ENCODE data around the gene CCN5.
A peak's percentile ranks its signal among the peaks of the same experiment; 100 is the strongest.

The CCN5 gene

GRCh38 chr20:44743080-44743701, 28.0 kb downstream of the CCN5 start:
- no peak overlapping the region for H2AFZ ChIP-seq (ENCODE audit: low read length)

GRCh38 chr20:44743916-44744655, 28.9 kb downstream of the CCN5 start:
- TF ChIP-seq CTCF (IDR thresholded peaks at IDR 0.05; ENCODE audit: low read length): no peak
- TF ChIP-seq EZH2 (IDR thresholded peaks at IDR 0.05; ENCODE audit: borderline replicate concordance, low read length): no peak

More at GRCh38 chr20:44743080-44743701, 28.0 kb downstream of the CCN5 start:
- Histone ChIP-seq H3K79me2 (ENCODE audit: insufficient read depth, low read length) (no peaks in the 10 kb centered on the region), H4K20me1 (ENCODE audit: insufficient read depth, low read length) (no peaks in the 10 kb centered on the region), H3F3A (ENCODE audit: insufficient read depth, low read length) (no peaks in the 10 kb centered on the region), H3K9me2 (ENCODE audit: low read depth, low read length) (no peaks in the 10 kb centered on the region), H3K4me3 (ENCODE audit: low read depth, low read length, poor library complexity, severe bottlenecking) (no peak overlapping the region), H3K27ac (ENCODE audit: low read depth, low read length, poor library complexity, severe bottlenecking) (no peak overlapping the region), H3K27me3 (ENCODE audit: insufficient read depth, low read length) (no peaks in the 10 kb centered on the region), H3K4me1 (ENCODE audit: insufficient read depth, low read length, severe bottlenecking) (peaks cover 25% of the 10 kb centered on the region), H3K9ac (ENCODE audit: low read length) (no peak overlapping the region), H3K9me3 (ENCODE audit: low read length) (no peaks in the 10 kb centered on the region), H3K4me2 (ENCODE audit: low read length) (no peak overlapping the region), H3K36me3 (ENCODE audit: insufficient read depth, low read length) (no peaks in the 10 kb centered on the region)
- TF ChIP-seq EZH2 (IDR thresholded peaks at IDR 0.05; ENCODE audit: borderline replicate concordance, low read length) (no peak), CTCF (IDR thresholded peaks at IDR 0.05; ENCODE audit: low read length) (no peak)

GRCh38 chr20:44745122-44745597, 30.0 kb downstream of the CCN5 start:
- H4K20me1 ChIP-seq (ENCODE audit: insufficient read depth, low read length): no peaks in the 10 kb centered on the region
- no peak overlapping the region for H3K27ac ChIP-seq (ENCODE audit: low read depth, low read length, poor library complexity, severe bottlenecking)
- H3K9ac ChIP-seq (ENCODE audit: low read length): no peak overlapping the region; the same call in 1 of the 2 replicates
- no peaks in the 10 kb centered on the region for H3K36me3 ChIP-seq (ENCODE audit: insufficient read depth, low read length)
- H3K4me1 ChIP-seq (ENCODE audit: insufficient read depth, low read length, severe bottlenecking): peaks cover 18% of the 10 kb centered on the region
- no peaks in the 10 kb centered on the region for H3K79me2 ChIP-seq (ENCODE audit: insufficient read depth, low read length)
- H3K4me3 ChIP-seq (ENCODE audit: low read depth, low read length, poor library complexity, severe bottlenecking): peak overlapping the region; percentile 61
- H3K9me2 ChIP-seq (ENCODE audit: low read depth, low read length): no peaks in the 10 kb centered on the region
- peak overlapping the region; percentile 86; the same call in 1 of the 2 replicates for H3K4me2 ChIP-seq (ENCODE audit: low read length)
- no peaks in the 10 kb centered on the region for H3K9me3 ChIP-seq (ENCODE audit: low read length)
- no peaks in the 10 kb centered on the region for H3F3A ChIP-seq (ENCODE audit: insufficient read depth, low read length)
- H3K27me3 ChIP-seq (ENCODE audit: insufficient read depth, low read length): no peaks in the 10 kb centered on the region
- no peak overlapping the region for H2AFZ ChIP-seq (ENCODE audit: low read length)
- no peak for TF ChIP-seq CTCF (IDR thresholded peaks at IDR 0.05; ENCODE audit: low read length)
- no peak for TF ChIP-seq EZH2 (IDR thresholded peaks at IDR 0.05; ENCODE audit: borderline replicate concordance, low read length)

More at GRCh38 chr20:44743916-44744655, 28.9 kb downstream of the CCN5 start:
- H3K9ac ChIP-seq (ENCODE audit: low read length): no peak overlapping the region
- H3K9me3 ChIP-seq (ENCODE audit: low read length): no peaks in the 10 kb centered on the region
- H2AFZ ChIP-seq (ENCODE audit: low read length): no peak overlapping the region
- no peaks in the 10 kb centered on the region for H3K79me2 ChIP-seq (ENCODE audit: insufficient read depth, low read length)
- no peaks in the 10 kb centered on the region for H3K9me2 ChIP-seq (ENCODE audit: low read depth, low read length)
- no peaks in the 10 kb centered on the region for H3K27me3 ChIP-seq (ENCODE audit: insufficient read depth, low read length)
- H3F3A ChIP-seq (ENCODE audit: insufficient read depth, low read length): no peaks in the 10 kb centered on the region
- H3K4me3 ChIP-seq (ENCODE audit: low read depth, low read length, poor library complexity, severe bottlenecking): no peak overlapping the region
- peaks cover 18% of the 10 kb centered on the region for H3K4me1 ChIP-seq (ENCODE audit: insufficient read depth, low read length, severe bottlenecking)
- H3K36me3 ChIP-seq (ENCODE audit: insufficient read depth, low read length): no peaks in the 10 kb centered on the region
- no peak overlapping the region for H3K27ac ChIP-seq (ENCODE audit: low read depth, low read length, poor library complexity, severe bottlenecking)
- no peaks in the 10 kb centered on the region for H4K20me1 ChIP-seq (ENCODE audit: insufficient read depth, low read length)
- no peak overlapping the region for H3K4me2 ChIP-seq (ENCODE audit: low read length)

Measured in OCI-LY1 (cell line).